Measurements from ENCODE around the gene TOR3A.
"Not testable (repeated sequence)": the region's sequence is repeated elsewhere in the genome, so short reads cannot be mapped to it uniquely, and the experiment has no call there.

TOR3A gene, protein sequence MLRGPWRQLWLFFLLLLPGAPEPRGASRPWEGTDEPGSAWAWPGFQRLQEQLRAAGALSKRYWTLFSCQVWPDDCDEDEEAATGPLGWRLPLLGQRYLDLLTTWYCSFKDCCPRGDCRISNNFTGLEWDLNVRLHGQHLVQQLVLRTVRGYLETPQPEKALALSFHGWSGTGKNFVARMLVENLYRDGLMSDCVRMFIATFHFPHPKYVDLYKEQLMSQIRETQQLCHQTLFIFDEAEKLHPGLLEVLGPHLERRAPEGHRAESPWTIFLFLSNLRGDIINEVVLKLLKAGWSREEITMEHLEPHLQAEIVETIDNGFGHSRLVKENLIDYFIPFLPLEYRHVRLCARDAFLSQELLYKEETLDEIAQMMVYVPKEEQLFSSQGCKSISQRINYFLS

GRCh38 chr1:179081687-179082332, at the start of gene TOR3A:
TSS of gene TOR3A (plus strand) at chr1:179082070. CDS start at chr1:179082129, 59 bp downstream.
- peak; percentile 99 for DNase-seq

DNA sequence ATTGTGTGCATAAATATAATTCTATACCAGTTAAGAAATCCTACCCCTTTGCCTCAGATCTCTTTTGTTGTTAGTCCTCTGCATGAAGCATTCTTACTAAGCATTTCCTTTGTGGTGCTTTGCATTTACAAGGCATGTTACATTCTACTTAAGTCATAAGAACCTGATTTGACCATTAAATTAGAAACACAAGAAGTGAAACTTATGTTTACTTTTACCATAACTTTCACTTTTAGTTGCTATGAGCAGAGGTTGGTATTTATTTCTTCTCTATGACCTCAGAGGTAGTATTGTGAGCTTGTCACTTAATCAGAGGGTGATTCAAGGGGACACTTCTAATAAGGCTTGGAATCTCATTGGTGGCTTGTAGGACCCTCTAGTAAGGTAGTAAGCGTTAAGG, 47.1 kb upstream of the TOR3A start:
- no peak for DNase-seq

DNA sequence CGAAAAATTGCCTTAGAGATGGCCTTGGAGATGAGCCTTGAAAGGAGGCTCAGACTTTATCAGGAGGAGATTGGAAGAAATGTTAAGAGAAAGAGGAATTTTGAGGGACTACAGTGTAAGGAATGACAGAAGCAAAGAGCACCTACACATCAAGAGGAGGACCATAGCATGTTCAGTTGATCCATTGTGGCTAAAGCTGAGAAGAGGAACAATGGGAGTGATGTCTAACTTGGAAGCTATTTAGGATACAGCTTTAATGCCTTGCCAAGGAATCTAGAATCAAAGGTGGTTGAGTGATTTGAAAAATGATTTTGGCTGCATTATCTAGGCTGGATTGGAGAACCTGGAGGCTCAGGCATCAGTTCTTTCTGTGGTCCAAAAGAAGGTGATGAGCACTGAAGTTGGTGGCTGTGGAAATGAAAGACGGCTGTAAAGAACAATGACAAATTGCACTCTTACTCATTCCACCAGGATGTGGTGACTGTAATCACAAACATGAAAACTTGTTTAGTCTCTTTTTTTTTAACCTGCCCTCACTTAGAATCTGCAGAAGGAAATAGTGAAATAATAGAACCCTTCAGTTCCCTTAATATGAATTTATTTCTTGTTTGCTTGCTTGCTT, 44.9 kb upstream of the TOR3A start:
- no peak for DNase-seq

DNA sequence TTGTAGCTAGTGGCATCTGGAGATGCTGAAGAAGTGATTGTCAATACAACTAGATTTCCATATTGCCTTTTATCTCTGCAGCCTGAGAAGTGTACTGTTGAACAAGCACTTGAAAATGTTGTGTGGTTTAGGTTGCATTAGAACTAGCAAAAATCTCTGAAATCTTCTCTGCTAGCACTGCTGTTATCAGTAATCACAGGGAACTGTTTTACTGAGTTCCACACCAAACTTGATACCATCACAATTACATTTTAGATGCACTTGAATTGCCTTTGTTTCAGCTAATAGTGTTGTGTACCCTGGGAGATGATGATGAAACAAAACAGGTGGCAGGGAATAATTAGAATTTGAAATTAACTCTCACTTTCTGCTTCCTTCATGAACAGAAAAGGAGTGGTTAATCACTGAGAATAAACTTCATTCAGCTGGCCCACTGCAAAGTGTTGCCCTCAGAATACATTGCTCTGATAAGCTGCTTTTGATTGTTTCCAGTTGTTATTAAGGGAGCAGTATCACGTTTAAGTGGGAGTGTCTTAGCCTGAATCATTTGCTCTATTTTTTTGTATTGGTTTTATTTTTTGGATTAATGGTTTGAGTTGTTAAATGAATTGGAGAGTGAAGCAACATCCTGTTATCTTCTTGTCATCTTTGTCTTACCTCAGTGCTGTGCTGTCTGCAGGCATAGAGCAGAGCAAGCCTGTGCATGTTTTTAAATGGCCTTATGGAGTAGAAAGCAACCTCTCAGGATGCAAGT, 43.2 kb upstream of the TOR3A start:
- no peak for DNase-seq

DNA sequence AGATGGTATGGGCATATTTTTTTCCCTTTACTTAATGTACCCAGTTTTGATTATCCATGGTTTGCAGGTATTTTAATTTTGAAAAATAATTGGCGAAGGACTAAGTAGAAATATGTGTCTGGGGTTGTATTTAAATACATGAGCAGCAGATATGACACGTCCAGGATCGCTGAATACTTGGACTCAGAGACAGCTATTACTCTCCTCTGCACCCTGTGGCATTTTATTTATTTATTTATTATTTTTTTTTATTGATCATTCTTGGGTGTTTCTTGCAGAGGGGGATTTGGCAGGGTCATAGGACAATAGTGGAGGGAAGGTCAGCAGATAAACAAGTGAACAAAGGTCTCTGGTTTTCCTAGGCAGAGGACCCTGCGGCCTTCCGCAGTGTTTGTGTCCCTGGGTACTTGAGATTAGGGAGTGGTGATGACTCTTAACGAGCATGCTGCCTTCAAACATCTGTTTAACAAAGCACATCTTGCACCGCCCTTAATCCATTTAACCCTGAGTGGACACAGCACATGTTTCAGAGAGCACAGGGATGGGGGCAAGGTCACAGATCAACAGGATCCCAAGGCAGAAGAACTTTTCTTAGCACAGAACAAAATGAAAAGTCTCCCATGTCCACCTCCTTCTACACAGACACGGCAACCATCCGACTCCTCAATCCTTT, 42.2 kb upstream of the TOR3A start:
- DNase-seq = not testable (repeated sequence)

DNA sequence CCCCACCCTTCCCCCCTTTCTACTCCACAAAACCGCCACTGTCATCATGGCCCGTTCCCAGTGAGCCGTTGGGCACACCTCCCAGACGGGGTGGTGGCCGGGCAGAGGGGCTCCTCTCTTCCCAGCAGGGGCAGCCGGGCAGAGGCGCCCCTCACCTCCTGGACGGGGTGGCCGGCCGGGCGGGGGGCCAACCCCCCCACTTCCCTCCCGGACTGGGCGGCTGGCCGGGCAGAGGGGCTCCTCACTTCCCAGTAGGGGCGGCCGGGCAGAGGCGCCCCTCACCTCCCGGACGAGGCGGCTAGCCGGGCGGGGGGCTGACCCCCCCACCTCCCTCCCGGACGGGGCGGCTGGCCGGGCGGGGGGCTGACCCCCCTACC, 41.7 kb upstream of the TOR3A start:
- not testable (repeated sequence) for DNase-seq

DNA sequence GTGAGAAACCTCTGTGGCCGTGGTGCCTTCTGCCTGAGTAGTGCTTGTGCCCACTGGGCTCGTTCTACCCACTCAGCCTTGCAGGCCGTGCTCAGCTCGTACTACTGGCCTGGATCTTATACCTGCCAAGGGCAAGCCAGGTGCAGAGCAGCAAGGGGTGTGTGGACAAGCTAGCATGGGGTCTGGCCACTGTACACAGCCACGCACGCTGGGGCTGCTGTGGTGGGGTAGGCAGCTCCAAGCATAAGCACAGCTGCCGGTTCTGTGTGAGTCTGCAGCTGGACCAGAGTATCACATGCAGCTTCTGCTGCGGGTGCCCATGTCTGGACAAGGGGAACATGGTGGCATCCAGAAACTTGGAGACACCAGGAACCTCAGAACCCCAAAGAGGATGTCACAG, 39.8 kb upstream of the TOR3A start:
- no peak for DNase-seq

- no peak for DNase-seq
Observed at GRCh38 chr1:179042700-179043099, 39.2 kb upstream of the TOR3A start.

DNA sequence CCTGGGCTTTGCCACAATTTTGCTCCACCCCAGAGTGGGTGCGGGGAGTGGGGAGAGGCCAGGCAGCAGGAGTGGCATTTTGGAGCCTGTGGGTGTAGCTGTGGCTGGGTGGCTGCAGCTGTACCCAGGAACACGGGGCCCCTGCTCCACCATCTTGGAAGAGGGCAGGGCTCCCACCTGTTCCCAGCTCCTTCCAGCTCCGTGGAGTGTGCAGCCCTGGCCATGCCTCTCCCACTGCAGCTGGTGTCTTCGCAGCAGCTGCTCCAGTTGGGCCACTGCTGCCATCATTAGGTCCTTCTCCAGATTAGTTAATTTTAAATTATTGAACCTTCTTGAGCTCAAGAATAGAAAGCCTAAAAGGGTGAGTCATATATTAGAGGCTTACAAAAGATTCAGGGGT, 38.6 kb upstream of the TOR3A start:
- DNase-seq = no peak

- DNase-seq = no peak
Observed at GRCh38 chr1:179043907-179044306, 38.0 kb upstream of the TOR3A start.

DNA sequence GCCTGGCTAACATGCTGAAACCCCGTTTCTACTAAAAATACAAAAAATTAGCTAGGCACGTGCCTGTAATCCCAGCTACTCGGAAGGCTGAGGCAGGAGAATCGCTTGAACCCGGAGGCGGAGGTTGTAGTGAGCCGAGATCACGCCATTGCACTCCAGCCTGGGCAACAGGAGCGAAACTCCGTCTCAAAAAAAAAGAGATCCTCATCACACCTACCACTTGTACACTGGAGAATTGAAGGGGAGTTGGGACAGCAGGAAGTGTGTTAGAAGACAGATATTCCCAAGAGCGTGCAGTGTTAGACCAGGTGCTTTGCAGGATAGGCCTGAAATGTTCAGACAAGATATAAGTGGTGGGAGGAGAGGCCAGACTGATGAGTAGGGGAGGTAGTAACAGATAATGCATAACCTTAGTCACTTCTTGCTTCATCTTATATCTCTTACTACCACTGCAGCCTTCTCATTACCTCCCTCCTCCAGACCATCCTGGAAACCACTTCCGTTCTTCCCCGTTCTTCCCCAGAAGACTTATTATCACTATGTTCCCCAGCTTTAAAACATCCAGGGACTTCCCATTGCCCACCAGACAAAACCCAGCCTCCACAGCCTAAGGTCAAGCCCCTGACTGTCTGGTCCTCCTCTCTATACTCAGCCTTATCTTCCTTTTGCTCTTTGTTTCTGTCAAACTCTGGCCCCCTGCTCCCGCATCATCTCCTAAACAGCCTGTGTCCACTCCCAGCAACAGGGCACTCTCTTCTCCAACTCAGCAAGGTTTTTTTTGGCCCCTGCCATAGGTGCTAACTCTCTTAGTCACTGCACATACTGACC, 34.8 kb upstream of the TOR3A start:
- no peak for DNase-seq

DNA sequence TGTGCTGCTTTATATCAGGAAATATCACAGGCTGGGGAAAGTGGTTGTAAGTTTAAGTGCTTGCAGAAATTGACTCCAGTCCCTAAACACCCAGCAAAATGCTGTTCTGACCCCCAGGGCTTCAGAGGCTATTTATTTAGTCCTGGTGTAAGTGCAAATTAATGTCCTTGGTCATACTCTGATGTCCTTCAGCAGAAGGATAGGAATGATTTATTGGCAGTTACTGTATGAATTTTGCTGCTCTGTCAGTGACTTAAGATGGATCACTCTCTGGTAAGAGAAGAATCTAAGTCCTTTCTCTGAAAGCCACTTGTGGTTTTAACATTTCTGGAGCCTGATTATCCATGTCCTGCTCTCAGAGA, 34.3 kb upstream of the TOR3A start:
- DNase-seq = no peak

- no peak for DNase-seq
Observed at GRCh38 chr1:179048339-179049124, 33.3 kb upstream of the TOR3A start.

GRCh38 chr1:179052776-179053175, 29.1 kb upstream of the TOR3A start:
- DNase-seq = no peak

DNA sequence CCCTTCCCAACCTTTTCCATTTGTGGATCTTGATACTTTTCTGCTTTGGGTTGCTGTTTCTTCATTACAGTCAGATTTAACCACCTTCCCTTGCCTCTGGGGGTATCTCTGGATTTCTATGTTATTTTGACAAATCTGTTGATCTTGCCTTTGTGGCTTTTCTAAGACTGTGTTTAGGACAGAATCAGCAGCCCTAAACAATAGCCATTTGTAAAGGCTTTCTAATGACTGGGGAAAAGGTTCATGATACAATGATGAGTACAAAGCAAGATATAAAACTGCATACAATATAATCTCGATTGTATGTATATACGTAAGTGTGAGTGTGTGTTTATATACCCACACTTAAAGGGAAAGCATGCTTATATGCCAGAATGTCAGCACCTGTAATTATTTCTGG, 28.4 kb upstream of the TOR3A start:
- DNase-seq = no peak

GRCh38 chr1:179055937-179056336, 25.9 kb upstream of the TOR3A start:
- no peak for DNase-seq

- peak; percentile 95 for DNase-seq
Observed at GRCh38 chr1:179058487-179059483, 23.1 kb upstream of the TOR3A start.

DNA sequence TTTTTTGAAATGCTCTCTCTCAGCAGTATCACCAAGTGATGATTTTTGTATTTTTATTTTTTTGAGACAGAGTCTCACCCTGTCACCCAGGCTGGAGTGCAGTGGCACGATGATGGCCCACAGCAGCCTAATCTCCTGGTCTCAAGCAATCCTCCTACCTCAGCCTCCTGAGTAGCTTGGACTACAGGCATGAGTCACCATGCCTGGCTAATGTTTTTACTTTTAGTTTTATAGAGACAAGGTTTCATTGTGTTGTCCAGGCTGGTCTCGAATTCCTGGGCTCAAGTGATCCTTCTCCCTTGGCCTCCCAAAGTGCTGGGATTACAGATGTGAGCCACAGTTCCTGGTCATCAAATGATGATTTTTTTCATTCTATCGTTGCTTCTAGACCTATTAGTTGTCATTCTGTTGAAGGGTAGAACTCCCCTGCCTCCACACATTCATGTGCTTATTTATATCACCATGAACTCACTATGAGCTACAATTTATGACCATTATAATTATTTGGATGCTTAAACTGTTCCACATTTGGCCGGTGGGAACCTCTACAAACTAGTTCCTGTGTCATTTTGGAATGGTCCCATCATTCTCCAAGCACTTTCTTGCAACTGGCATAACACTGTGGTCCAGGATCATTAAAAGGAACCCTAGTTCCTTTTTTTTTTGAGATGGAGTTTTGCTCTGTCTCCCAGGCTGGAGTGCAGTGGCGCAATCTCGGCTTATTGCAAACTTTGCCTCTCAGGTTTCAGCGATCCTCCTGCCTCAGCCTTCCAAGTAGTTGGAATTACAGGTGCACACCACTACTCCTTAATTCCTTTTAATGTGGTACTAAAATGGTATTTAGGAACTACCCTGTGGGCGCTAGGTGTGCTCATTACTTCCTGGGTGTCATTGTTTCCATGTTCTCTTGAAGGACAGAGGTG, 20.2 kb upstream of the TOR3A start:
- no peak for DNase-seq

GRCh38 chr1:179066471-179066870, 15.4 kb upstream of the TOR3A start:
- peak; percentile 61 for DNase-seq

Measured in NCI-H526 treated with DMSO at 0.1 percent for 48 hours (cell line).